GM12892 (cell line): ENCODE measurements around the gene TTLL11.

Source experiments
- POLR2A ChIP-seq: IDR thresholded peaks from 2 replicates; pipeline ENCODE4 v1.6.1; 2011; ENCODE audit warnings: low read depth, low read length, control low read depth
- POLR2AphosphoS5 ChIP-seq: IDR thresholded peaks from 2 replicates; pipeline ENCODE4 v1.6.1; 2011; ENCODE audit warnings: low read depth, low read length, control low read depth
- TAF1 ChIP-seq: IDR thresholded peaks from 2 replicates; pipeline ENCODE4 v1.6.1; 2011; ENCODE audit warnings: low read depth, mild to moderate bottlenecking, control low read depth, low read length, borderline replicate concordance

- TF ChIP-seq POLR2A (no peak), TAF1 (no peak), POLR2AphosphoS5 (no peak)
Observed at GRCh38 chr9:122011818-122012498, 81.2 kb downstream of the TTLL11 start.
